Hepatocyte (in vitro differentiated cells): ENCODE measurements around the gene PCSK6.

Experiments
- EZH2phosphoT487 ChIP-seq: fragments of 200-600 bp; sonication (generic); IDR thresholded peaks from one replicate; pipeline ENCODE4 v1.6.1; 2018; ENCODE audit warnings: antibody characterized with exemption, mild to moderate bottlenecking, low read depth, moderate library complexity; ENCODE audit not compliant: unreplicated experiment, severe bottlenecking
- TF ChIP-seq, protein P1 (sequence below): fragments of 200-600 bp; sonication (generic); IDR thresholded peaks from 2 replicates; pipeline ENCODE4 v1.5.1; 2016; ENCODE audit warnings: antibody characterized with exemption, mild to moderate bottlenecking; ENCODE audit not compliant: poor library complexity

DNA sequence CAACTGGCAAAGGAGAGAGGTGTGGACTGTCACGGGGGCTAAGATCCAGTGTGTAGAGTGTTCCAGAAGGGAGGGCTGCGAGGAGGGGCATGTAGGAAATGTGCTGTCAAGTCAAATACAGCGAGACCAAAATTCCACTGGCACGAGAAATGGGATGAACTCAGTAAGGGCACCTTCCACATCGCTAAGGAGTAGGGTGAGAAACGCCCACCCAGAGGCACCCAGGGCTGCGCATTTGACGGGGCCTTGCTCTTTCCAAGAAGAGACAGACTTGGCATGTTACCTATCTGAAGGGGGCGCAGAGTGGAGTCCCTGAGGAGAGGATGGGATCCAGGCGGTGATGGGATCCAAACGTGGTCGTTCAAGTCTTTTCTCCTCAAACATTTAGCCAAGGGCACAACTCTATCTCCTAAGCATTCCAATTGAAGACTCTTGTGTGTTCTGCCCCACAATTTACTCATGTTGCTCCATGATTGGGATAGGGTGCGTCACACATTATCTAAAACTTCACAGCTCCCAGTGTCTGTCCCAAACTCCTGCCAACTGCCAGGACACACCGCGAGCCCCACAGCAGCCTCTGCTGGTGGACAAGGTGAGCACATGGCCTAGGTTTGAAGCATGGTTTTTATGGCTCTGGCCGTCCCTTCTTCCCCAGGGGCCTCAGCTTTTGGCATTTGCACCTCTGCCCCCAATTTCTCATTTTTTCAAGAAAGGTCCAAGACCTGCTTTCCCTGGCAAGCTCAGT lies 219.9 kb downstream of the PCSK6 start:
- TF ChIP-seq, protein P1, sequence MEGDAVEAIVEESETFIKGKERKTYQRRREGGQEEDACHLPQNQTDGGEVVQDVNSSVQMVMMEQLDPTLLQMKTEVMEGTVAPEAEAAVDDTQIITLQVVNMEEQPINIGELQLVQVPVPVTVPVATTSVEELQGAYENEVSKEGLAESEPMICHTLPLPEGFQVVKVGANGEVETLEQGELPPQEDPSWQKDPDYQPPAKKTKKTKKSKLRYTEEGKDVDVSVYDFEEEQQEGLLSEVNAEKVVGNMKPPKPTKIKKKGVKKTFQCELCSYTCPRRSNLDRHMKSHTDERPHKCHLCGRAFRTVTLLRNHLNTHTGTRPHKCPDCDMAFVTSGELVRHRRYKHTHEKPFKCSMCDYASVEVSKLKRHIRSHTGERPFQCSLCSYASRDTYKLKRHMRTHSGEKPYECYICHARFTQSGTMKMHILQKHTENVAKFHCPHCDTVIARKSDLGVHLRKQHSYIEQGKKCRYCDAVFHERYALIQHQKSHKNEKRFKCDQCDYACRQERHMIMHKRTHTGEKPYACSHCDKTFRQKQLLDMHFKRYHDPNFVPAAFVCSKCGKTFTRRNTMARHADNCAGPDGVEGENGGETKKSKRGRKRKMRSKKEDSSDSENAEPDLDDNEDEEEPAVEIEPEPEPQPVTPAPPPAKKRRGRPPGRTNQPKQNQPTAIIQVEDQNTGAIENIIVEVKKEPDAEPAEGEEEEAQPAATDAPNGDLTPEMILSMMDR: no peak
- TF ChIP-seq EZH2phosphoT487: no peak
